ENCODE measurements around the gene LGR5. TPM values are rescaled to one million over a fixed set of nuclear protein-coding genes. Genes with fewer than 3 reads are reported as not detected.

LGR5 gene
- total and polyA plus RNA-seq, 2 donors (not counting 1 experiment from before 2014, with no cell fraction given): not detected

- Histone ChIP-seq H3K9me3 (ENCODE audit: control insufficient read depth, insufficient read depth, low read depth, low read length) (no peaks in the 10 kb centered on the region), H2AFZ (ENCODE audit: low read length) (no peak overlapping the region)
These were observed 70.1 kb downstream of the LGR5 start for GRCh38 chr12:71509705-71510104.

GRCh38 chr12:71517145-71517846 is 77.7 kb downstream of the LGR5 start:
- Histone ChIP-seq H4K20me1 (ENCODE audit: control insufficient read depth, extremely low read depth, insufficient read depth, low read length) (no peaks in the 10 kb centered on the region), H3K4me1 (ENCODE audit: control insufficient read depth, extremely low read depth, insufficient read depth, low read length) (no peaks in the 10 kb centered on the region), H3K9me3 (ENCODE audit: control insufficient read depth, insufficient read depth, low read depth, low read length) (no peaks in the 10 kb centered on the region), H3K27ac (ENCODE audit: insufficient read depth, low read length) (no peak overlapping the region), H3K4me2 (ENCODE audit: extremely low read depth, insufficient read depth, low read length) (no peak overlapping the region), H3K4me3 (replicated peaks in 1 of 4; ENCODE audit: control extremely low read depth in 1 of 4, insufficient read depth in 1 of 4, low read depth in 3 of 4, low read length in 4 of 4) (no peak overlapping the region), H3K79me2 (ENCODE audit: control insufficient read depth, insufficient read depth, low read length) (no peaks in the 10 kb centered on the region), H3K9ac (ENCODE audit: insufficient read depth, low read length) (no peak overlapping the region), H2AFZ (ENCODE audit: low read length) (no peak overlapping the region), H3K27me3 (ENCODE audit: control insufficient read depth, insufficient read depth, low read length) (no peaks in the 10 kb centered on the region), H3K36me3 (ENCODE audit: control insufficient read depth, insufficient read depth, low read length) (no peaks in the 10 kb centered on the region)
- DNase-seq (ENCODE audit: low read depth in 2 of 2): no peak
- no peak for TF ChIP-seq EZH2 (IDR thresholded peaks at IDR 0.05; ENCODE audit: low read length, missing control alignments)
- no peak for TF ChIP-seq CTCF (conservative IDR thresholded peaks at IDR 0.05 in 1 of 2, IDR thresholded peaks at IDR 0.05 in 1 of 2; ENCODE audit: low read depth in 1 of 2, low read length in 2 of 2)

More at GRCh38 chr12:71509705-71510104, 70.1 kb downstream of the LGR5 start:
- no peaks in the 10 kb centered on the region for H3K36me3 ChIP-seq (ENCODE audit: control insufficient read depth, insufficient read depth, low read length)
- H3K4me2 ChIP-seq (ENCODE audit: extremely low read depth, insufficient read depth, low read length): no peak overlapping the region
- TF ChIP-seq EZH2 (IDR thresholded peaks at IDR 0.05; ENCODE audit: low read length, missing control alignments): no peak
- no peak for TF ChIP-seq CTCF (conservative IDR thresholded peaks at IDR 0.05 in 1 of 2, IDR thresholded peaks at IDR 0.05 in 1 of 2; ENCODE audit: low read depth in 1 of 2, low read length in 2 of 2)
- no peaks in the 10 kb centered on the region for H3K79me2 ChIP-seq (ENCODE audit: control insufficient read depth, insufficient read depth, low read length)
- no peak overlapping the region for H3K9ac ChIP-seq (ENCODE audit: insufficient read depth, low read length)
- DNase-seq (ENCODE audit: low read depth in 2 of 2): no peak
- H3K27ac ChIP-seq (ENCODE audit: insufficient read depth, low read length): no peak overlapping the region
- H3K4me3 ChIP-seq (replicated peaks in 1 of 4; ENCODE audit: control extremely low read depth in 1 of 4, insufficient read depth in 1 of 4, low read depth in 3 of 4, low read length in 4 of 4): no peak overlapping the region
- no peaks in the 10 kb centered on the region for H3K4me1 ChIP-seq (ENCODE audit: control insufficient read depth, extremely low read depth, insufficient read depth, low read length)
- H4K20me1 ChIP-seq (ENCODE audit: control insufficient read depth, extremely low read depth, insufficient read depth, low read length): no peaks in the 10 kb centered on the region
- H3K27me3 ChIP-seq (ENCODE audit: control insufficient read depth, insufficient read depth, low read length): no peaks in the 10 kb centered on the region

GRCh38 chr12:71521125-71521524 is 81.5 kb downstream of the LGR5 start:
- no peaks in the 10 kb centered on the region for H3K9me3 ChIP-seq (ENCODE audit: control insufficient read depth, insufficient read depth, low read depth, low read length)
- no peaks in the 10 kb centered on the region for H3K4me1 ChIP-seq (ENCODE audit: control insufficient read depth, extremely low read depth, insufficient read depth, low read length)
- H3K9ac ChIP-seq (ENCODE audit: insufficient read depth, low read length): no peak overlapping the region
- no peaks in the 10 kb centered on the region for H4K20me1 ChIP-seq (ENCODE audit: control insufficient read depth, extremely low read depth, insufficient read depth, low read length)
- no peak overlapping the region for H2AFZ ChIP-seq (ENCODE audit: low read length)
- no peaks in the 10 kb centered on the region for H3K79me2 ChIP-seq (ENCODE audit: control insufficient read depth, insufficient read depth, low read length)
- no peak for DNase-seq (ENCODE audit: low read depth in 2 of 2)
- no peak overlapping the region for H3K4me2 ChIP-seq (ENCODE audit: extremely low read depth, insufficient read depth, low read length)
- H3K36me3 ChIP-seq (ENCODE audit: control insufficient read depth, insufficient read depth, low read length): no peaks in the 10 kb centered on the region
- no peak overlapping the region for H3K27ac ChIP-seq (ENCODE audit: insufficient read depth, low read length)
- TF ChIP-seq EZH2 (IDR thresholded peaks at IDR 0.05; ENCODE audit: low read length, missing control alignments) (no peak), CTCF (conservative IDR thresholded peaks at IDR 0.05 in 1 of 2, IDR thresholded peaks at IDR 0.05 in 1 of 2; ENCODE audit: low read depth in 1 of 2, low read length in 2 of 2) (no peak)
- H3K27me3 ChIP-seq (ENCODE audit: control insufficient read depth, insufficient read depth, low read length): no peaks in the 10 kb centered on the region
- no peak overlapping the region for H3K4me3 ChIP-seq (replicated peaks in 1 of 4; ENCODE audit: control extremely low read depth in 1 of 4, insufficient read depth in 1 of 4, low read depth in 3 of 4, low read length in 4 of 4)
